Measurements from ENCODE around the gene PPP4R4. TPM values are rescaled to one million over a fixed set of nuclear protein-coding genes. Genes with fewer than 3 reads are reported as not detected.
A peak's percentile ranks its signal among the peaks of the same experiment; 100 is the strongest.

PPP4R4 gene
- total RNA-seq, 1 experiment from 2014 or later: 0.88 TPM

- CTCF ChIA-PET: interaction anchor here (0.5 to 1.4 kb wide), 9 partner anchors 9 to 481 kb away, joined by 3 to 26 read pairs (median 4); partner anchors contain the start of gene OTUB2
- peak; percentile 89 for DNase-seq (ENCODE audit: low spot score)
- intact Hi-C loops (cut with micrococcal nuclease; ENCODE audit: unreplicated experiment): loop anchor here (1.0 to 5.0 kb wide), 2 partner anchors 100 to 194 kb away; no protein-coding TSS in a partner anchor
- Histone ChIP-seq H3K36me3 (ENCODE audit: insufficient read depth, low read length, poor library complexity, severe bottlenecking) (no peaks in the 10 kb centered on the region), H3K9me3 (ENCODE audit: low read depth, low read length, poor library complexity, severe bottlenecking) (no peaks in the 10 kb centered on the region), H3K4me1 (ENCODE audit: insufficient read depth, low read length, poor library complexity, severe bottlenecking) (no peaks in the 10 kb centered on the region), H3K27ac (ENCODE audit: low read depth, low read length, poor library complexity, severe bottlenecking) (no peak overlapping the region), H3K27me3 (replicated peaks; ENCODE audit: insufficient read depth, low read depth, low read length, poor library complexity) (no peaks in the 10 kb centered on the region), H3K4me3 (ENCODE audit: low read depth, low read length, poor library complexity, severe bottlenecking) (no peak overlapping the region)
- no peak for TF ChIP-seq EZH2 (IDR thresholded peaks at IDR 0.05; ENCODE audit: borderline replicate concordance, low read depth, low read length, poor library complexity, severe bottlenecking)
- TF ChIP-seq CTCF (conservative IDR thresholded peaks at IDR 0.05; ENCODE audit: low read depth, low read length): peak; percentile 96
- POLR2A ChIA-PET (ENCODE audit: low non-redundant PET): interaction anchor here (0.5 kb wide), 2 partner anchors 11 to 139 kb away, joined by 3 to 6 read pairs; no protein-coding TSS in a partner anchor
- BruUV-seq (replicated peaks): no TSS peak
Measured at GRCh38 chr14:94136575-94137331, 37.4 kb upstream of the PPP4R4 start.

GRCh38 chr14:94138251-94138650 lies 35.9 kb upstream of the PPP4R4 start:
- ChIA-PET POLR2A (ENCODE audit: low non-redundant PET) (no interaction called here), CTCF (interaction anchor here (0.8 kb wide), 1 partner anchor 101 kb away, joined by 3 read pairs; no protein-coding TSS in a partner anchor)
- H3K4me1 ChIP-seq (ENCODE audit: insufficient read depth, low read length, poor library complexity, severe bottlenecking): no peaks in the 10 kb centered on the region

GRCh38 chr14:94139006-94139405 lies 35.1 kb upstream of the PPP4R4 start:
- no peak for DNase-seq (ENCODE audit: low spot score)
- Histone ChIP-seq H3K4me3 (ENCODE audit: low read depth, low read length, poor library complexity, severe bottlenecking) (no peak overlapping the region), H3K9me3 (ENCODE audit: low read depth, low read length, poor library complexity, severe bottlenecking) (no peaks in the 10 kb centered on the region), H3K36me3 (ENCODE audit: insufficient read depth, low read length, poor library complexity, severe bottlenecking) (no peaks in the 10 kb centered on the region), H3K27me3 (replicated peaks; ENCODE audit: insufficient read depth, low read depth, low read length, poor library complexity) (no peaks in the 10 kb centered on the region), H3K27ac (ENCODE audit: low read depth, low read length, poor library complexity, severe bottlenecking) (no peak overlapping the region), H3K4me1 (ENCODE audit: insufficient read depth, low read length, poor library complexity, severe bottlenecking) (no peaks in the 10 kb centered on the region)
- CTCF ChIA-PET: no interaction called here
- POLR2A ChIA-PET (ENCODE audit: low non-redundant PET): no interaction called here
- intact Hi-C loops (cut with micrococcal nuclease; ENCODE audit: unreplicated experiment): loop anchor here (5.0 kb wide), 1 partner anchor 197 kb away; no protein-coding TSS in a partner anchor
- TF ChIP-seq CTCF (conservative IDR thresholded peaks at IDR 0.05; ENCODE audit: low read depth, low read length): no peak
- TF ChIP-seq EZH2 (IDR thresholded peaks at IDR 0.05; ENCODE audit: borderline replicate concordance, low read depth, low read length, poor library complexity, severe bottlenecking): no peak
- no TSS peak for BruUV-seq (replicated peaks)

More at GRCh38 chr14:94138251-94138650, 35.9 kb upstream of the PPP4R4 start:
- intact Hi-C loops (cut with micrococcal nuclease; ENCODE audit: unreplicated experiment): loop anchor here (5.0 kb wide), 1 partner anchor 196 kb away; no protein-coding TSS in a partner anchor
- Histone ChIP-seq H3K9me3 (ENCODE audit: low read depth, low read length, poor library complexity, severe bottlenecking) (no peaks in the 10 kb centered on the region), H3K4me3 (ENCODE audit: low read depth, low read length, poor library complexity, severe bottlenecking) (no peak overlapping the region), H3K36me3 (ENCODE audit: insufficient read depth, low read length, poor library complexity, severe bottlenecking) (no peaks in the 10 kb centered on the region), H3K27me3 (replicated peaks; ENCODE audit: insufficient read depth, low read depth, low read length, poor library complexity) (no peaks in the 10 kb centered on the region), H3K27ac (ENCODE audit: low read depth, low read length, poor library complexity, severe bottlenecking) (no peak overlapping the region)
- no peak for TF ChIP-seq EZH2 (IDR thresholded peaks at IDR 0.05; ENCODE audit: borderline replicate concordance, low read depth, low read length, poor library complexity, severe bottlenecking)
- no peak for TF ChIP-seq CTCF (conservative IDR thresholded peaks at IDR 0.05; ENCODE audit: low read depth, low read length)
- DNase-seq (ENCODE audit: low spot score): no peak
- no TSS peak for BruUV-seq (replicated peaks)
